Endothelial cell of umbilical vein (primary cell): ENCODE results near the gene FAM163A. TPM values are rescaled to one million over a fixed set of nuclear protein-coding genes. Genes with fewer than 3 reads are reported as not detected.

Experiments
- BruUV-seq: library from RNA; stranded (reverse); fragments of 400-500 nt; replicated peaks from 2 replicates; lab custom pipeline; 2021; lab: Mats Ljungman, UMichigan
- CTCF ChIA-PET: fragments of 300-600, 350-600 bp; sonication (Branson Sonifier 250); formaldehyde crosslinking; loops from one replicate; lab custom pipeline; 2021; ENCODE audit warnings: antibody characterized with exemption, inconsistent platforms; lab: Charles Lee
- POLR2A ChIA-PET: fragments of 300-600, 350-600 bp; sonication (Branson Sonifier 250); formaldehyde crosslinking; loops from one replicate; lab custom pipeline; 2021; ENCODE audit warnings: antibody characterized with exemption, inconsistent platforms; lab: Charles Lee
- DNase-seq: peaks from one replicate; pipeline ENCODE4 v3.0.0-alpha.2; 2011; ENCODE audit warnings: low read depth, low spot score
- FAIRE-seq: peaks from 2 replicates; lab custom pipeline; 2011; peaks lifted over from hg19 to GRCh38; lab: Jason Lieb, UNC
- H2AFZ ChIP-seq: 2 replicates; pipeline ENCODE4 v1.6.0; 2012; ENCODE audit warnings: low read depth, low read length, control low read depth, inconsistent platforms
- H3K27ac ChIP-seq: 2 replicates; pipeline ENCODE4 v1.5.1; 2011; ENCODE audit warnings: low read depth, mild to moderate bottlenecking, control low read depth, low read length, moderate library complexity; ENCODE audit not compliant: insufficient read depth
- H3K27me3 ChIP-seq, 2 experiments: 2 replicates each; pipeline versions ENCODE4 v1.6.0 to v1.6.1; 2011; ENCODE audit warnings: low read length in 2 of 2, mixed read lengths in 1 of 2; ENCODE audit not compliant: control insufficient read depth in 2 of 2, insufficient read depth in 2 of 2
- H3K36me3 ChIP-seq, 2 experiments: 2 replicates in 1 of 2; 3 replicates in 1 of 2; pipeline ENCODE4 v1.5.1; 2011; ENCODE audit warnings: low read length in 2 of 2, mild to moderate bottlenecking in 1 of 2, moderate library complexity in 1 of 2; ENCODE audit not compliant: control insufficient read depth in 2 of 2, insufficient read depth in 2 of 2; ENCODE audit errors: extremely low read depth in 1 of 2
- H3K4me1 ChIP-seq: 3 replicates; pipeline ENCODE4 v1.5.1; 2011; ENCODE audit warnings: mild to moderate bottlenecking, low read length; ENCODE audit not compliant: control insufficient read depth, insufficient read depth; ENCODE audit errors: extremely low read depth
- H3K4me2 ChIP-seq: 2 replicates; pipeline ENCODE4 v1.6.1; 2011; ENCODE audit warnings: low read length, control low read depth, mixed read lengths; ENCODE audit not compliant: insufficient read depth
- H3K4me3 ChIP-seq, 3 experiments: fragments of 200-600 bp in 1 of 3; sonication (generic), shearing (Covaris generic) in 1 of 3; replicated peaks in 1 of 3; 2 replicates each; pipeline ENCODE4 v1.5.1; 2011 to 2016; ENCODE audit warnings: control low read depth in 3 of 3, low read length in 3 of 3, mild to moderate bottlenecking in 2 of 3, inconsistent platforms in 1 of 3, low read depth in 1 of 3, moderate library complexity in 1 of 3; ENCODE audit not compliant: insufficient read depth in 1 of 3
- H3K79me2 ChIP-seq: 2 replicates; pipeline ENCODE4 v1.6.0; 2012; ENCODE audit warnings: low read length, inconsistent platforms; ENCODE audit not compliant: control insufficient read depth, insufficient read depth
- H3K9ac ChIP-seq: replicated peaks from 2 replicates; pipeline ENCODE3; 2011; ENCODE audit warnings: low read length, control low read depth; ENCODE audit not compliant: insufficient read depth; ENCODE audit errors: extremely low read depth
- H3K9me1 ChIP-seq: replicated peaks from 3 replicates; pipeline ENCODE4 v1.6.0; 2011; ENCODE audit warnings: mild to moderate bottlenecking, low read length; ENCODE audit not compliant: control insufficient read depth, insufficient read depth; ENCODE audit errors: extremely low read depth
- H3K9me3 ChIP-seq: replicated peaks from 2 replicates; pipeline ENCODE4 v1.5.1; 2012; ENCODE audit warnings: low read length, inconsistent platforms; ENCODE audit not compliant: control insufficient read depth, insufficient read depth
- H4K20me1 ChIP-seq: replicated peaks from 2 replicates; pipeline ENCODE3; 2011; ENCODE audit warnings: mild to moderate bottlenecking, low read length; ENCODE audit not compliant: control insufficient read depth, insufficient read depth; ENCODE audit errors: extremely low read depth
- CTCF ChIP-seq, 2 donors: IDR thresholded peaks; 1 replicate in 1 of 2; 2 replicates in 1 of 2; pipeline ENCODE4 v1.5.1; 2011; ENCODE audit warnings: low read length in 2 of 2, mild to moderate bottlenecking in 2 of 2, moderate library complexity in 2 of 2, control low read depth in 1 of 2, inconsistent platforms in 1 of 2, low read depth in 1 of 2; ENCODE audit not compliant: insufficient read depth in 1 of 2; ENCODE audit errors: extremely low read depth in 1 of 2
- EZH2 ChIP-seq: IDR thresholded peaks from 2 replicates; pipeline ENCODE4 v1.6.1; 2012; ENCODE audit warnings: borderline replicate concordance, low read depth, mild to moderate bottlenecking, moderate library complexity, low read length, inconsistent platforms; ENCODE audit not compliant: severe bottlenecking
- FOS ChIP-seq: IDR thresholded peaks from 2 replicates; pipeline ENCODE4 v1.6.1; 2011; ENCODE audit warnings: mild to moderate bottlenecking, low read length, moderate library complexity, borderline replicate concordance; ENCODE audit not compliant: insufficient read depth
- GATA2 ChIP-seq: IDR thresholded peaks from 2 replicates; pipeline ENCODE4 v1.7.0; 2011; ENCODE audit warnings: low read depth, mild to moderate bottlenecking, moderate library complexity, mixed read lengths, low read length; ENCODE audit not compliant: insufficient read length, insufficient read depth
- JUN ChIP-seq: IDR thresholded peaks from 2 replicates; pipeline ENCODE4 v1.6.1; 2011; ENCODE audit warnings: borderline replicate concordance, low read depth; ENCODE audit not compliant: insufficient read length, insufficient read depth
- MAX ChIP-seq: IDR thresholded peaks from 2 replicates; pipeline ENCODE4 v1.6.1; 2011; ENCODE audit not compliant: insufficient read depth, insufficient read length
- MYC ChIP-seq: IDR thresholded peaks from one replicate; pipeline ENCODE4 v1.6.1; 2011; ENCODE audit warnings: mild to moderate bottlenecking, low read depth, low read length
- POLR2A ChIP-seq: IDR thresholded peaks from 2 replicates; pipeline ENCODE4 v1.6.1; 2012; ENCODE audit warnings: low read depth, mild to moderate bottlenecking, control low read depth, low read length
- POLR2AphosphoS5 ChIP-seq: IDR thresholded peaks from 2 replicates; pipeline ENCODE4 v1.6.1; 2012; ENCODE audit warnings: low read depth, mild to moderate bottlenecking, control low read depth, low read length, moderate library complexity; ENCODE audit not compliant: insufficient read depth
- dilution Hi-C: fragments of 300-500 bp; cut with MboI; formaldehyde crosslinking; loops from one replicate; pipeline ENCODE4 v1.15.0; 2019; ENCODE audit warnings: low sequenced_read_pairs; ENCODE audit not compliant: extremely low pct_ligation_motif_present
- intact Hi-C: fragments of 100-400 bp; cut with micrococcal nuclease; formaldehyde crosslinking; loops from one replicate; pipeline ENCODE4 v1.10.0; 2022
- polyA plus RNA-seq, 4 experiments: library from polyadenylated mRNA; depleted of rRNA in 3 of 4; stranded (reverse) in 3 of 4; unstranded in 1 of 4; fragments of >200 nt; gene quantifications; 2 replicates each; pipeline versions ENCODE4 v1.2.1 to v1.2.3, GENCODE V29; 2011 to 2012; ENCODE audit warnings: missing spikeins in 1 of 4
- total RNA-seq: library from RNA; stranded (reverse); gene quantifications from 2 replicates; pipeline ENCODE4 v1.2.3, GENCODE V29; 2021

FAM163A gene
- total and polyA plus RNA-seq, 2 donors (not counting 3 experiments of a cell fraction or from before 2014, with no cell fraction given): not detected

- H4K20me1 ChIP-seq: no peaks in the 10 kb centered on the region
- no peak for TF ChIP-seq CTCF (IDR thresholded peaks at IDR 0.05; ENCODE audit: extremely low read depth in 1 of 2, insufficient read depth in 1 of 2, low read depth in 1 of 2, low read length in 2 of 2)
- no peak for TF ChIP-seq GATA2
- no peak for TF ChIP-seq POLR2A
- TF ChIP-seq POLR2AphosphoS5: no peak
- no peak for TF ChIP-seq MAX
- TF ChIP-seq JUN: no peak
- TF ChIP-seq EZH2: no peak
- TF ChIP-seq FOS: no peak
- no peak for TF ChIP-seq MYC
- H3K27me3 ChIP-seq: peaks cover 2 to 10% of the 10 kb centered on the region in 2 experiments
- no peak overlapping the region for H3K9ac ChIP-seq
- no peaks in the 10 kb centered on the region for H3K79me2 ChIP-seq
- H3K9me3 ChIP-seq: no peaks in the 10 kb centered on the region
- no peak overlapping the region for H3K4me3 ChIP-seq
- H3K9me1 ChIP-seq: no peaks in the 10 kb centered on the region
- ChIA-PET CTCF (interaction anchor here (0.6 to 20.1 kb wide), 56 partner anchors 8 to 731 kb away, joined by 3 to 1591 read pairs (median 6); partner anchors contain the start of gene FAM163A), POLR2A (interaction anchor here (0.8 to 1.6 kb wide), 5 partner anchors 101 to 147 kb away, joined by 3 to 6 read pairs (median 3); no protein-coding TSS in a partner anchor)
- DNase-seq (no peak), FAIRE-seq (no peak)
- BruUV-seq: no TSS peak
- no peak overlapping the region for H3K27ac ChIP-seq
- no peaks in the 10 kb centered on the region for H3K36me3 ChIP-seq
- no peak overlapping the region for H3K4me2 ChIP-seq
- dilution Hi-C loops: loop anchor here (5.0 kb wide), 1 partner anchor 98 kb away; no protein-coding TSS in a partner anchor
- no peak overlapping the region for H2AFZ ChIP-seq
- peaks cover 5% of the 10 kb centered on the region for H3K4me1 ChIP-seq
- intact Hi-C loops: loop anchor here (5.0 to 10.0 kb wide), 2 partner anchors 216 to 728 kb away; partner anchors contain the start of genes TDRD5 and TOR3A
These were observed 67.2 kb downstream of the FAM163A start for GRCh38 chr1:179810367-179810715.
